AG10803 (cell line): ENCODE data around the gene OLIG2.

Experiments used
- DNase-seq: peaks from one replicate; pipeline ENCODE4 v3.0.0; 2010; ENCODE audit warnings: low read depth
- H3K4me3 ChIP-seq: 2 replicates; pipeline ENCODE4 v1.5.1; 2011; ENCODE audit warnings: mild to moderate bottlenecking, low read length, control low read depth
- CTCF ChIP-seq: conservative IDR thresholded peaks from 2 replicates; pipeline ENCODE4 v1.5.1; 2011; ENCODE audit warnings: mild to moderate bottlenecking, low read length, control low read depth, inconsistent platforms

OLIG2 gene

GRCh38 chr21:33025489-33026442 is at the start of gene OLIG2:
TSS of gene OLIG2 (plus strand) at chr21:33025935. CDS start at chr21:33026863, 928 bp downstream.
- TF ChIP-seq CTCF = no peak
- DNase-seq = no peak
- H3K4me3 ChIP-seq = no peak within 1 kb of the TSS

GRCh38 chr21:32976791-32977190 is 48.9 kb upstream of the OLIG2 start:
- H3K4me3 ChIP-seq = no peak overlapping the region
- TF ChIP-seq CTCF = no peak
- DNase-seq = no peak

- H3K4me3 ChIP-seq = no peak overlapping the region
- no peak for DNase-seq
- TF ChIP-seq CTCF = no peak
These were observed 48.5 kb upstream of the OLIG2 start for GRCh38 chr21:32977216-32977615.

GRCh38 chr21:32978331-32979270 is 47.1 kb upstream of the OLIG2 start:
- no peak overlapping the region for H3K4me3 ChIP-seq
- no peak for DNase-seq
- no peak for TF ChIP-seq CTCF

- no peak overlapping the region for H3K4me3 ChIP-seq
- TF ChIP-seq CTCF = no peak
- no peak for DNase-seq
These were observed 46.0 kb upstream of the OLIG2 start for GRCh38 chr21:32979598-32980268.

- H3K4me3 ChIP-seq = no peak overlapping the region
- no peak for DNase-seq
- TF ChIP-seq CTCF = no peak
These were observed 44.6 kb upstream of the OLIG2 start for GRCh38 chr21:32981096-32981495.
